ENCODE measurements around the gene CMC4. TPM values are rescaled to one million over a fixed set of nuclear protein-coding genes. Genes with fewer than 3 reads are reported as not detected.

The CMC4 gene
- total RNA-seq, 1 donor from 2014 or later, result 6.1 TPM

DNA sequence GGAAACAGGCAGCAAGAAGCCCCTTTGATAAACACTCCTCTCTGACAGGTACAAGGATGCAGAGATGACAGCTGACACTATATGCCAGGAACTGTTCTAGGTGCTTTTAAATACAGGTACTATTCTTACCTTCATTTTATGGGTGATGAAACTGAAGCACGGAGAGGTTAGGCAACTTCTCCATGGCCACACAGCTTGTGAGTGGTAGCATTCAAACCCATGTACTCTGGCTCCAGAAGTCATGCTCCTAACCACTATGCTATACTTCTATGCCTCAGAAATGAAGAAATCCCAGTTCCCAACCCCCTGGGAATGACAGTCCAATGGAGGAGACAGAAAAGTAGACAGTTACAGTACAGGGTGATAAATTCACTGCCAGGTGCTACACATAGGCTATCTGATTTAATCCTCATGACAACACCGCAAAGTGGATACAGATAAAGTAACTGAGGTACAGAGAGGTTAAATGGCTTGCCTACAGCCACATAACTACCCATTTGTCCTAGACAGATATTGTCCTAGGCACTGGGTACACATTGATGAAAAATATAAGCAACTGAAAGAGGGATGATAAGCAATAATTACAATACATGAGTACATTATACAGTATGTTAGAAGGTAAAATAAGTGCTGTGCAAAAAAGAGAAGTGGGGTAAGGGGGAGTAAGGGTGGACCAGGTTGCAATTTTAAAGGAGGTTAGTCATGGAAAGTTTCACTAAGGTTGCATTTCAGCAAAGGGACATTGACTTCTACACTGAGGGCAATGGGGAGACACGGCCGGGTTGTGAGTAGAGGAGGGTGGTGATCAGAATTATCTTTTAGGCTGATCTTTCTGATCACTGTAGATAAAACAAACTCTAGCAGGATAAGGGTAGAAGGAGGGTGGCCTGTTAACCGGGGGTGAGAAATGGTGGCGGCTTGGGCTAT, 46.8 kb downstream of the CMC4 start:
- Mint-ChIP-seq H3K27me3 (ENCODE audit: unreplicated experiment) (peaks cover 2% of the 10 kb centered on the region), H3K27ac (ENCODE audit: unreplicated experiment) (peak overlapping the region; percentile 31), H3K9me3 (ENCODE audit: unreplicated experiment) (no peaks in the 10 kb centered on the region), H3K4me1 (ENCODE audit: unreplicated experiment) (peaks cover 6% of the 10 kb centered on the region), H3K4me3 (ENCODE audit: unreplicated experiment) (no peak overlapping the region), H3K36me3 (ENCODE audit: low read depth, unreplicated experiment) (no peaks in the 10 kb centered on the region)
- no peak for DNase-seq (ENCODE audit: low spot score)
- TF ChIP-seq, protein P1, sequence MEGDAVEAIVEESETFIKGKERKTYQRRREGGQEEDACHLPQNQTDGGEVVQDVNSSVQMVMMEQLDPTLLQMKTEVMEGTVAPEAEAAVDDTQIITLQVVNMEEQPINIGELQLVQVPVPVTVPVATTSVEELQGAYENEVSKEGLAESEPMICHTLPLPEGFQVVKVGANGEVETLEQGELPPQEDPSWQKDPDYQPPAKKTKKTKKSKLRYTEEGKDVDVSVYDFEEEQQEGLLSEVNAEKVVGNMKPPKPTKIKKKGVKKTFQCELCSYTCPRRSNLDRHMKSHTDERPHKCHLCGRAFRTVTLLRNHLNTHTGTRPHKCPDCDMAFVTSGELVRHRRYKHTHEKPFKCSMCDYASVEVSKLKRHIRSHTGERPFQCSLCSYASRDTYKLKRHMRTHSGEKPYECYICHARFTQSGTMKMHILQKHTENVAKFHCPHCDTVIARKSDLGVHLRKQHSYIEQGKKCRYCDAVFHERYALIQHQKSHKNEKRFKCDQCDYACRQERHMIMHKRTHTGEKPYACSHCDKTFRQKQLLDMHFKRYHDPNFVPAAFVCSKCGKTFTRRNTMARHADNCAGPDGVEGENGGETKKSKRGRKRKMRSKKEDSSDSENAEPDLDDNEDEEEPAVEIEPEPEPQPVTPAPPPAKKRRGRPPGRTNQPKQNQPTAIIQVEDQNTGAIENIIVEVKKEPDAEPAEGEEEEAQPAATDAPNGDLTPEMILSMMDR (IDR thresholded peaks at IDR 0.05; ENCODE audit: unreplicated experiment), result no peak

DNA sequence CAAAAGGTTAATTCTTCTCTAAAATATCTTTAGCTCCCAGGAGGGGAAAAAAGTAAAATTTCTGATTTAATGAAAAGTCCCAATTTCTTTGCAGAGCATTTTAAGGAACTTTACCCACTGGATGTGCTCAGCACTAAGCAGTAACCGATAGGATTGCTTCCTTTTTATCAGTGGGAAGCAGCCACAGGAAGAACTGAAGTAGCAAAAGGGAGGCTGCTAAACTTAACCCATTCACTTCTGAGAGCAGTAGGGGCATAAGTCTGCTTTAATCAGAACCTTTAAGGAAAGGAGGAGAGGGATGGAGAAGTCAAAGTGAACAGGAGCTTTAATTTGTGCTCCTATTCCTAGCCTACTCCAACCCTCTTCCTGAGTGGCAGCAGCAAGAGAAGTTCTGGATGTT, 48.4 kb downstream of the CMC4 start, which contains the start of gene F8:
TSS of gene F8 (minus strand) at position 139 of the 400 bp plus-strand sequence. CDS start 171 bp downstream, outside the sequence.
- TF ChIP-seq, protein P1 (IDR thresholded peaks at IDR 0.05; ENCODE audit: unreplicated experiment), result no peak
- peak within 1 kb of the TSS; percentile 45 for H3K27ac Mint-ChIP-seq (ENCODE audit: unreplicated experiment)
- H3K4me1 Mint-ChIP-seq (ENCODE audit: unreplicated experiment), result peaks cover 6% of the 10 kb centered on the region
- peaks cover 2% of the 10 kb centered on the region for H3K27me3 Mint-ChIP-seq (ENCODE audit: unreplicated experiment)
- no peak for DNase-seq (ENCODE audit: low spot score)
- no peaks in the 10 kb centered on the region for H3K9me3 Mint-ChIP-seq (ENCODE audit: unreplicated experiment)
- peak within 1 kb of the TSS; percentile 74 for H3K4me3 Mint-ChIP-seq (ENCODE audit: unreplicated experiment)
- H3K36me3 Mint-ChIP-seq (ENCODE audit: low read depth, unreplicated experiment), result no peaks in the 10 kb centered on the region

DNA sequence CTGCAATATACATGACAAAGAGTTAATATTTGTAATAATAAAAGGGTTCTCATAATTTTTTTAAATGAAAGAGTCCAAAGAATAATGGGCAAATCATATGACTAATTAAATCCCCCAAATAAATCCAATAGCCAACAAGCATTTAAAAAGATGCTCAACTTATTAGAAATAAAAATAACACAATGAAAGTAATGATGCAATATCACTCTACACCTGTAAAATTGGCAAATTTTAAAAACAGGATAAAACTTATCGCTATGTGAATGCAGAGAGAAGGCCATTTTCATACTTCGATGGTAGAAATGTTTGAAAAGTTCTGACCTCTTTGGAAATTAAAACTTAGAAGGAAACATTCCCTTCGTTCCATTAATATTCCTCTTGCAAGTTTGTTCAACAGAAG, 50.3 kb downstream of the CMC4 start:
- TF ChIP-seq, protein P1 (IDR thresholded peaks at IDR 0.05; ENCODE audit: unreplicated experiment), result no peak
- Mint-ChIP-seq H3K27me3 (ENCODE audit: unreplicated experiment) (no peaks in the 10 kb centered on the region), H3K4me3 (ENCODE audit: unreplicated experiment) (no peak overlapping the region), H3K4me1 (ENCODE audit: unreplicated experiment) (peaks cover 6% of the 10 kb centered on the region), H3K27ac (ENCODE audit: unreplicated experiment) (no peak overlapping the region), H3K9me3 (ENCODE audit: unreplicated experiment) (no peaks in the 10 kb centered on the region), H3K36me3 (ENCODE audit: low read depth, unreplicated experiment) (no peaks in the 10 kb centered on the region)
- no peak for DNase-seq (ENCODE audit: low spot score)

Other genes with a start within 250 kb of the CMC4 start
- gene SMIM9, start 236.5 kb downstream of the CMC4 start, total RNA-seq (ENCODE audit: unreplicated experiment), result not detected
- gene F8A1, start 184.8 kb downstream of the CMC4 start, total RNA-seq (ENCODE audit: unreplicated experiment), result 24.4 TPM
- 4.5 TPM for gene F8, start 48.4 kb downstream of the CMC4 start, total RNA-seq (ENCODE audit: unreplicated experiment)
- 54.5 TPM for gene FUNDC2, start 44.3 kb downstream of the CMC4 start, total RNA-seq (ENCODE audit: unreplicated experiment)
- 15.2 TPM for gene MTCP1, start within 50 bp of the CMC4 start, total RNA-seq (ENCODE audit: unreplicated experiment)
- gene BRCC3, start 372 bp upstream of the CMC4 start, total RNA-seq (ENCODE audit: unreplicated experiment), result 42.5 TPM
- gene VBP1, start 145.3 kb upstream of the CMC4 start, total RNA-seq (ENCODE audit: unreplicated experiment), result 39.0 TPM
- gene RAB39B, start 193.4 kb upstream of the CMC4 start, total RNA-seq (ENCODE audit: unreplicated experiment), result 1.3 TPM

All from endothelial cell (in vitro differentiated cells).